Suprapubic skin (tissue), 4 donors: ENCODE measurements around the gene MBIP. TPM values are rescaled to one million over a fixed set of nuclear protein-coding genes. Genes with fewer than 3 reads are reported as not detected.

ENCODE experiments used
- DNase-seq, 2 donors: peaks; one replicate each; pipeline ENCODE4 v3.0.0-alpha.2; 2019; ENCODE audit warnings: low spot score in 2 of 2
- H3K27ac ChIP-seq: fragments of 200-600 bp; sonication (generic); one replicate; pipeline ENCODE4 v1.5.1; 2019
- H3K27me3 ChIP-seq: fragments of 200-600 bp; sonication (generic); one replicate; pipeline ENCODE4 v1.5.1; 2019
- H3K36me3 ChIP-seq: fragments of 200-600 bp; sonication (generic); one replicate; pipeline ENCODE4 v1.5.1; 2019
- H3K4me1 ChIP-seq: fragments of 200-600 bp; sonication (generic); one replicate; pipeline ENCODE4 v1.5.1; 2019
- H3K4me3 ChIP-seq: fragments of 200-600 bp; sonication (generic); one replicate; pipeline ENCODE4 v1.5.1; 2019; ENCODE audit warnings: mild to moderate bottlenecking
- H3K9me3 ChIP-seq: fragments of 200-600 bp; sonication (generic); one replicate; pipeline ENCODE4 v1.5.1; 2019
- EP300 ChIP-seq: sonication (generic); formaldehyde crosslinking; IDR thresholded peaks from one replicate; pipeline ENCODE4 v1.6.1; 2017; ENCODE audit warnings: antibody characterized with exemption
- POLR2A ChIP-seq, 2 donors: fragments of 450-650 bp; IDR thresholded peaks; one replicate each; pipeline ENCODE4 v1.6.1; 2017; ENCODE audit warnings: antibody characterized with exemption in 2 of 2, mild to moderate bottlenecking in 2 of 2, moderate library complexity in 2 of 2
- POLR2AphosphoS5 ChIP-seq, 3 donors: sonication (generic); formaldehyde crosslinking; IDR thresholded peaks; one replicate each; pipeline ENCODE4 v1.6.1; 2017; ENCODE audit warnings: antibody characterized with exemption in 3 of 3
- WGBS: methylation state at CpG from one replicate; pipeline ENCODE4 v1.1.5; 2018; 5-methylcytosine and 5-hydroxymethylcytosine counted together
- total RNA-seq, 4 donors: library from RNA; depleted of rRNA; stranded (reverse); fragments of >200 nt; gene quantifications; one replicate each; pipeline ENCODE4 v1.1.0, GENCODE V29; 2016
- TF ChIP-seq, protein P1 (sequence below), 2 donors: fragments of 200-600 bp in 1 of 2; fragments of 450-650 bp in 1 of 2; sonication (generic) in 1 of 2; IDR thresholded peaks; one replicate each; pipeline ENCODE4 v1.5.1; 2016 to 2019; ENCODE audit warnings: antibody characterized with exemption in 2 of 2, mild to moderate bottlenecking in 1 of 2, moderate library complexity in 1 of 2

The MBIP gene
- total RNA-seq, 4 donors from 2014 or later: 21.7 to 32.8 (median 25.2) TPM

DNA sequence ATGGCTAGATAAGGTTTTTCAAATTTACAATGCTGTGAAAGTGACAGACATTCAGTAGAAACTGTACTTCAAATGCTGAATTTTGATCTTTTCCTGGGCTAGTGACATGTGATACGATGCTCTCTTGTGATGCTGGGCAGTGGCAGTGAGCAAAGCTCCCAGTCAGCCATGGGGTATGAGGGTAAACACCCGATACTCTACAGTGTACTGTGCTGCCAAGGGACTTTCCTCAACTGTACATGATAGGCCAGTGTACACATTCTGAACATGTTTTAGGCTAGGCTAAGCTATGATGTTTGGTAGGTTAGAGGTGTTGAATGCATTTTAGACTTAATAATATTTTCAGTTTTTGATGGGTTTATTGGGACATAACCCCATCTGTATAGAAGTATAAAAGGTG lies 17.6 kb downstream of the MBIP start:
- no peak for TF ChIP-seq EP300
- TF ChIP-seq POLR2A (IDR thresholded peaks at IDR 0.05): no peak
- TF ChIP-seq, protein P1, sequence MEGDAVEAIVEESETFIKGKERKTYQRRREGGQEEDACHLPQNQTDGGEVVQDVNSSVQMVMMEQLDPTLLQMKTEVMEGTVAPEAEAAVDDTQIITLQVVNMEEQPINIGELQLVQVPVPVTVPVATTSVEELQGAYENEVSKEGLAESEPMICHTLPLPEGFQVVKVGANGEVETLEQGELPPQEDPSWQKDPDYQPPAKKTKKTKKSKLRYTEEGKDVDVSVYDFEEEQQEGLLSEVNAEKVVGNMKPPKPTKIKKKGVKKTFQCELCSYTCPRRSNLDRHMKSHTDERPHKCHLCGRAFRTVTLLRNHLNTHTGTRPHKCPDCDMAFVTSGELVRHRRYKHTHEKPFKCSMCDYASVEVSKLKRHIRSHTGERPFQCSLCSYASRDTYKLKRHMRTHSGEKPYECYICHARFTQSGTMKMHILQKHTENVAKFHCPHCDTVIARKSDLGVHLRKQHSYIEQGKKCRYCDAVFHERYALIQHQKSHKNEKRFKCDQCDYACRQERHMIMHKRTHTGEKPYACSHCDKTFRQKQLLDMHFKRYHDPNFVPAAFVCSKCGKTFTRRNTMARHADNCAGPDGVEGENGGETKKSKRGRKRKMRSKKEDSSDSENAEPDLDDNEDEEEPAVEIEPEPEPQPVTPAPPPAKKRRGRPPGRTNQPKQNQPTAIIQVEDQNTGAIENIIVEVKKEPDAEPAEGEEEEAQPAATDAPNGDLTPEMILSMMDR (IDR thresholded peaks at IDR 0.05): no peak
- no peak for TF ChIP-seq POLR2AphosphoS5 (IDR thresholded peaks at IDR 0.05)
- H3K36me3 ChIP-seq: peaks cover 72% of the 10 kb centered on the region
- WGBS: 86% methylated on average over 2 of the region's 2 CpGs

DNA sequence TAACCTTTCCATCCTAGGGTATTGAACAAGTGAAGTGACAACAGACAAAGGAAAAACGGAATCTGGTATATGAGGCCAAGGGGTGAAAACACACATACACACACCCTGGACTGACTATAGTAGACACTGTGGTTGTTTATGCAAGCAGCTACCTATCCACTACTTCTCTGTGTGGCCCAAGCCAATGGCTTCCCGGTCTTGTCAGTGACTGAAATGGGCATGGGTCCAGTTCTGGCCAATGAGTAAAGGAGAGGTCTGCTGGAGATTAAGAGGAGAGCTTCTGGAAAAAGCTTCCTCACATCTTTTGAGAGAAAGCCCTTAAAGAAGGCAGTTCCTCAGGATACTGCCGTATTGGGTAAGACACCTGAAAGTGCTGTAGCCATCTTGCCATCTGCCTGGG lies 19.3 kb downstream of the MBIP start:
- no peak for DNase-seq
- peaks cover 73% of the 10 kb centered on the region for H3K36me3 ChIP-seq

More for the DNA sequence above, 17.6 kb downstream of the MBIP start:
- no peak for DNase-seq
- H3K27me3 ChIP-seq: no peaks in the 10 kb centered on the region
- no peak overlapping the region for H3K4me3 ChIP-seq
- H3K27ac ChIP-seq: no peak overlapping the region
- no peaks in the 10 kb centered on the region for H3K4me1 ChIP-seq
- no peaks in the 10 kb centered on the region for H3K9me3 ChIP-seq

GRCh38 chr14:36300337-36300736 lies 20.1 kb downstream of the MBIP start:
- Histone ChIP-seq H3K27me3 (no peaks in the 10 kb centered on the region), H3K36me3 (peaks cover 67% of the 10 kb centered on the region), H3K4me3 (no peak overlapping the region), H3K27ac (no peak overlapping the region), H3K4me1 (no peaks in the 10 kb centered on the region), H3K9me3 (no peaks in the 10 kb centered on the region)
- no peak for TF ChIP-seq POLR2AphosphoS5 (IDR thresholded peaks at IDR 0.05)
- no peak for TF ChIP-seq EP300
- TF ChIP-seq, protein P1 (IDR thresholded peaks at IDR 0.05): no peak
- TF ChIP-seq POLR2A (IDR thresholded peaks at IDR 0.05): no peak
- DNase-seq: no peak

More for the DNA sequence above, 19.3 kb downstream of the MBIP start:
- Histone ChIP-seq H3K4me1 (no peaks in the 10 kb centered on the region), H3K4me3 (no peak overlapping the region), H3K27me3 (no peaks in the 10 kb centered on the region), H3K27ac (no peak overlapping the region), H3K9me3 (no peaks in the 10 kb centered on the region)
- 93% methylated on average over 3 of the region's 3 CpGs for WGBS
- TF ChIP-seq POLR2A (IDR thresholded peaks at IDR 0.05): no peak
- TF ChIP-seq POLR2AphosphoS5 (IDR thresholded peaks at IDR 0.05): no peak
- no peak for TF ChIP-seq EP300
- TF ChIP-seq, protein P1 (IDR thresholded peaks at IDR 0.05): no peak

GRCh38 chr14:36295642-36296627 lies 24.5 kb downstream of the MBIP start:
- Histone ChIP-seq H3K27ac (no peak overlapping the region), H3K9me3 (no peaks in the 10 kb centered on the region)

GRCh38 chr14:36294543-36294942 lies 25.9 kb downstream of the MBIP start:
- 92% methylated on average over 4 of the region's 4 CpGs for WGBS
- Histone ChIP-seq H3K9me3 (no peaks in the 10 kb centered on the region), H3K4me3 (no peak overlapping the region), H3K27ac (no peak overlapping the region), H3K27me3 (no peaks in the 10 kb centered on the region), H3K36me3 (peaks cover 33% of the 10 kb centered on the region), H3K4me1 (no peaks in the 10 kb centered on the region)
- DNase-seq: no peak
- TF ChIP-seq, protein P1 (IDR thresholded peaks at IDR 0.05): no peak
- TF ChIP-seq POLR2AphosphoS5 (IDR thresholded peaks at IDR 0.05) (no peak), POLR2A (IDR thresholded peaks at IDR 0.05) (no peak), EP300 (no peak)

More at GRCh38 chr14:36295642-36296627, 24.5 kb downstream of the MBIP start:
- H3K36me3 ChIP-seq: peaks cover 41% of the 10 kb centered on the region
- H3K27me3 ChIP-seq: no peaks in the 10 kb centered on the region
- WGBS: 49% methylated on average over 4 of the region's 4 CpGs
- TF ChIP-seq POLR2A (IDR thresholded peaks at IDR 0.05) (no peak), EP300 (no peak), POLR2AphosphoS5 (IDR thresholded peaks at IDR 0.05) (no peak)
- TF ChIP-seq, protein P1 (IDR thresholded peaks at IDR 0.05): no peak
- DNase-seq: no peak
- H3K4me3 ChIP-seq: no peak overlapping the region
- H3K4me1 ChIP-seq: no peaks in the 10 kb centered on the region
